SW 1271 (cell line): ENCODE results near the gene ZNF32.

Source experiments
- DNase-seq, 2 experiments: peaks; one replicate each; lab custom pipeline; 2025; lab: John Stamatoyannopoulos, UW

The ZNF32 gene, protein sequence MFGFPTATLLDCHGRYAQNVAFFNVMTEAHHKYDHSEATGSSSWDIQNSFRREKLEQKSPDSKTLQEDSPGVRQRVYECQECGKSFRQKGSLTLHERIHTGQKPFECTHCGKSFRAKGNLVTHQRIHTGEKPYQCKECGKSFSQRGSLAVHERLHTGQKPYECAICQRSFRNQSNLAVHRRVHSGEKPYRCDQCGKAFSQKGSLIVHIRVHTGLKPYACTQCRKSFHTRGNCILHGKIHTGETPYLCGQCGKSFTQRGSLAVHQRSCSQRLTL

GRCh38 chr10:43648398-43649184 lies at the start of gene ZNF32:
TSS of gene ZNF32 (minus strand) at chr10:43648881. CDS start at chr10:43646133, 2,748 bp downstream.
- DNase-seq = peak; percentile 20 to 63

DNA sequence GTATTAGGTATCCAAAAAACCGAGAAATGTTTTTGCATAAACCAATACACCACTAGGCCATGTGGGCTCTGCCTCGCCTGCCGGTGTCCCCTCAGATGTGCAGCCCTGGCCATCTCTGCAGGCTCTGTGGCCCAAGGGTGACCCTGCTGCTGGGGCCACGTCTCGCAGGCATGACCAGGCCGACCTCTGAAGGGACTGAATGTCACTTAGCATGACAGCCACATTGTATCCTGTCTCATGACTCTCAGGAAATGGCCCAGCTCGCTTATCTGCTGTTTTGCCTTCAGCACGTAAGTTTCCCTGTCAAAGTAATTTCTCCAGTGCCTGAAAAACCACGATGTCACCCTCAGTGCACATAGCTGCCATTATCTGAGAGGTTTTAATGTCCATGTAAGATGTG lies 49.5 kb upstream of the ZNF32 start:
- DNase-seq = no peak

- no peak for DNase-seq
Observed at GRCh38 chr10:43696909-43697483, 48.3 kb upstream of the ZNF32 start.

- DNase-seq = no peak
Observed at GRCh38 chr10:43695730-43696129, 47.0 kb upstream of the ZNF32 start.

DNA sequence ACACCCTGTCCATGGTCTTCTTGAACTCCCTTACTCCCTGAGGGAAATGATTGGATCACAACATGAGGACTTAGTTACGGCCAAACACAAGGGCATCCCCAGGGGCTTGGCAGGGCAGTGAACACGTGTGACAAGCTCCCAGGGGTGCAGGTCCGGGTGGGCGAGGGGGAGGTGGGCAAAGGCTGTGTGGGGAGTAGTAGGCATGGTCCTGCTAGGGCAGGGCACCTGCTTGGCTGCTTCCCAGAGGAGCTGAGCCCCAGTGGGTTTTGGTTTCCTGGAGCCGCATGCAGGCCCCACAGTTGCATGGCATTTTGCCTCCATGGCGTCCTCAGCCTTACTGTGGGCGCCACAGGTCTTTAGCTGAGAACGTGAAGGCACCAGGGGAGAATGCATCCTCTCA lies 46.6 kb upstream of the ZNF32 start:
- DNase-seq = no peak

DNA sequence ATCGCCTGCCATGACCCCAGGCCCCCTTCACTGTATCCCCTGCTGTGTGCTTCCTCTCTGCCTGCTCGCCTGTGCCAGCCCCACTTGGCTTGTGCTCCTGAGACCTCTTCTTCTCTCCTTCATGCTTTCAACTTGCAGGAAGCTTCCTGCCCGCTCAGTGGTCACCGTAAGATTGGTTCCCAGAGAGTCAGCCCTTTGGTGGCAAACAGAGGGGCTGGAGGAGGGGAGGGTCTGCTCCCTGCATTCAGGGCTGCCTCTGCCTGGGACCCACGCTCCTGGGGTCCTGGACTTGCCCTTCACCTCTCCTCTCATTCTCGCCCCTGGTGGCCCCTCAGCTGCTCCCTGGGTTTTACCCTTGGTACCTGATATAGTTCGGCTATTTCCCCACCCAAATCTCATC lies 45.8 kb upstream of the ZNF32 start:
- no peak for DNase-seq

DNA sequence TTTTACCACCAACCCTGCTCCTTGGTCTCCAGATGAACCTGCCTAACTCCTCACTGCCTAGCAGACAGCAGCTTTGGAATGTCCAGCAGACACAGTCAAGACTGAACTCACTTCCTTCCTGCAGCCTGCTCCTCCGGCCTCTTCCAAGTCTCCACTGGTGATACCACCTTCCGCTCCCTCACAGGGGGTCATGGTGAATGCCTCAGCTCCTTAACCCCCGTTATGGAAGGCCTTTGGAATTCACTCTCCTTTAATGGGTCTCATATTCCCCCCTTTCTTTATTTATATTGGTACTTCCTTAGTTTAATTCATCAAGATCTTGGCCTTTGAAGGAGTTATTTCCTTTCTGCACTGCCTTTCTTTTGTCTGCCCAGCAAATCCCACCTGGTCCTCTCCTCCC lies 44.9 kb upstream of the ZNF32 start:
- no peak for DNase-seq

GRCh38 chr10:43692051-43692825 lies 43.6 kb upstream of the ZNF32 start:
- no peak for DNase-seq

DNA sequence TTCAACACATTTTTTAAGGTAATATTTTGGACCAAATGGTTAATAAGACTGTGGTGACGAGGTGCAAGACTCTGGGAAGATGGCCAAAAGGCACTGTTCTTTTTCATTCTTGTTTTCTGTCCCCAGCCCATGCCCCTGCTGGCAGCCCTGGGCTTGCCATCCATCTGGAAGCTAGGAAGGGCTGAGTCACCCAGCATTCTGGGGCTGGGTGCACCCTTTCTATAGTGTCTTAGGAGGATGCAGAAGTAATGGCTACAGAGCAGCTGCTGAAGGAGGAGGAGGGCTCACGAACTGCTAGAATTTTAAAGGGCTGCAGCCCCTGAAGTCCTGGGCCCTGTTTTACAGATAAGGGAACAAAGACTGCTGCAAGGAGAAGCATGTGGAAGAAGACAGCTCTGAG lies 42.8 kb upstream of the ZNF32 start:
- DNase-seq = no peak

- peak in 1 of 2 experiments; percentile 37 for DNase-seq
Observed at GRCh38 chr10:43689955-43690771, 41.5 kb upstream of the ZNF32 start.

DNA sequence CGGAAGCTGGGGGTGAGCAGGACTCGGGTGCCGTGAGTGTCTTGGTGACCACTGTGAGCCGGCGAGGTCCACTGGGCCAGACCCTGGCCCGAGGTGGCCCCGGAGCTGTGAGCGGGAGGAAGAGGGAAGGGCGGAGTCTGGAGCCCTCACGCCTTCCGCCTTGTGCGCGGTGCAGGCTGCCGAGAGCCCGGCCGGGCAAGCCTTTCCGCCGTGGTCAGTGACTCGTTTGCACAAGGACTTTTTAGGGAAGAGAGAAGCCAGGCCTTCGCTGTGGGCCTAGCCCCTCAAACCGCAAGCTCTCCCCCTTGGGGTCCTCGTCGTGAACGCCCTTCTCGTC lies 40.9 kb upstream of the ZNF32 start:
- no peak for DNase-seq

DNA sequence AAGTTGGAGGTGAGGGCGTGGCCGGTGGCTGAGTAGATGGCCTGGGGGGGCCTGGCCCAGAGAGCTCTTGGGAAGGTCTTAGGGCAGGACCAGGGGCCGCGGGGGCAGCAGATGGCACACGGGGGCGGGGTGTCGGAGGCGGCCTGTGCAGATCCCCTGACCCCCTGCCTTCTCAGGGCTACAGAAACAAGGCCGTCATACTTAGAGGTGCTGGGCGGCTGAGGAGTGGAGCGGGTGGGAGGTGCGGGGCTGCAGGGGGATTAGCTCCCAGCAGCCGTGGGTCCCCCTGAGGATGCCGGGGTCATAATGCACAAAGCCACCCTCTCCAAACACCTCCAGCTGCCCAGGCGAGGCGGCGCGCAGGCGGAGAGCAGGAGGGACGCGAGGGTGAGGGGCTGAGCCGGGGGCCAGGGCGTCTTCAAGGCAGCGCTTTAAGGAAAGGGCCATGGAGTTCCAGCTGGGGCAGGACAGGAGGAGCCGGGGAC lies 40.4 kb upstream of the ZNF32 start:
- DNase-seq = no peak

- DNase-seq = no peak
Observed at GRCh38 chr10:43688348-43688892, 39.7 kb upstream of the ZNF32 start.

GRCh38 chr10:43687373-43687772 lies 38.7 kb upstream of the ZNF32 start:
- DNase-seq = no peak

GRCh38 chr10:43686414-43686813 lies 37.7 kb upstream of the ZNF32 start:
- DNase-seq = no peak

GRCh38 chr10:43685744-43686143 lies 37.1 kb upstream of the ZNF32 start:
- no peak for DNase-seq

DNA sequence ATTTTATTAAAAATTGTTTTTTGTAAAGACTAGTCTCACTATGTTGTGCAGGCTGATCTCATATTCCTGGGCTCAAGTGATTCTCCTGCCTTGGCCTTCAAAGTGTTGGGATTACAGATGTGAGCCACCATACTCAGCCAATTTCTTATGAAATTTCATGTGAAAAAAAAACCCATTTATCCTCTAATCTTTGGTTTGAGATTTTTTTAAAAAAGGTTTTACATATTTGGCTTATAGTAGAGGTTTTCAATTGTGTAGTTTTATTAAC lies 35.5 kb upstream of the ZNF32 start:
- DNase-seq = no peak

GRCh38 chr10:43683451-43684291 lies 35.0 kb upstream of the ZNF32 start:
- DNase-seq = no peak

- no peak for DNase-seq
Observed at GRCh38 chr10:43682956-43683355, 34.3 kb upstream of the ZNF32 start.

DNA sequence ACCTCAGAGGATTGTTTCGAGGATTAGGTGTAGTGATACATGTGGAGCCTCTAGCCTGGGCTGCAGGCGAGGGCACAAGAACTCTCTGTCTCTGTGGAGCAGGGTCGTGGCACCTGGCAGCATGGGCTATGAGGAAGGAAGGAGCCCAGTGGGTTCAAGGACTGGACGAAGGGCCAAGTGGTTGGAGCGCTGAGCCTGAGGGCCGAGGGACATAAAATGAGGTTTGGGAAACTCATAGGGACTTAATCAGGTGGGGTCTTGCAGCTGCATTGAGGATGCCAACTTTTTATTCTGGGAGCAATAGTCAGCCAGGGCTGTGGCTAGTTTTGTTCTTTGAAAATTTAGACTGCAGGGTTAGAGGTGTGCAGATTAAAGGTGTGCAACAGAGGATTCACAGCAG lies 33.0 kb upstream of the ZNF32 start:
- no peak for DNase-seq

GRCh38 chr10:43681220-43681619 lies 32.5 kb upstream of the ZNF32 start:
- no peak for DNase-seq
